Endothelial cell of umbilical vein (primary cell): Measurements from ENCODE around the gene PPCDC.

Experiments
- EZH2 ChIP-seq: IDR thresholded peaks from 2 replicates; pipeline ENCODE4 v1.6.1; 2012; ENCODE audit warnings: borderline replicate concordance, low read depth, mild to moderate bottlenecking, moderate library complexity, low read length, inconsistent platforms; ENCODE audit not compliant: severe bottlenecking
- JUN ChIP-seq: IDR thresholded peaks from 2 replicates; pipeline ENCODE4 v1.6.1; 2011; ENCODE audit warnings: borderline replicate concordance, low read depth; ENCODE audit not compliant: insufficient read length, insufficient read depth
- MYC ChIP-seq: IDR thresholded peaks from one replicate; pipeline ENCODE4 v1.6.1; 2011; ENCODE audit warnings: mild to moderate bottlenecking, low read depth, low read length
- POLR2A ChIP-seq: IDR thresholded peaks from 2 replicates; pipeline ENCODE4 v1.6.1; 2012; ENCODE audit warnings: low read depth, mild to moderate bottlenecking, control low read depth, low read length
- POLR2AphosphoS5 ChIP-seq: IDR thresholded peaks from 2 replicates; pipeline ENCODE4 v1.6.1; 2012; ENCODE audit warnings: low read depth, mild to moderate bottlenecking, control low read depth, low read length, moderate library complexity; ENCODE audit not compliant: insufficient read depth
- TF ChIP-seq, protein P1 (sequence below), 2 donors: IDR thresholded peaks; 1 replicate in 1 of 2; 2 replicates in 1 of 2; pipeline ENCODE4 v1.5.1; 2011; ENCODE audit warnings: low read length in 2 of 2, mild to moderate bottlenecking in 2 of 2, moderate library complexity in 2 of 2, control low read depth in 1 of 2, inconsistent platforms in 1 of 2, low read depth in 1 of 2; ENCODE audit not compliant: insufficient read depth in 1 of 2; ENCODE audit errors: extremely low read depth in 1 of 2
- TF ChIP-seq, protein P2 (sequence below): IDR thresholded peaks from 2 replicates; pipeline ENCODE4 v1.6.1; 2011; ENCODE audit not compliant: insufficient read depth, insufficient read length

DNA sequence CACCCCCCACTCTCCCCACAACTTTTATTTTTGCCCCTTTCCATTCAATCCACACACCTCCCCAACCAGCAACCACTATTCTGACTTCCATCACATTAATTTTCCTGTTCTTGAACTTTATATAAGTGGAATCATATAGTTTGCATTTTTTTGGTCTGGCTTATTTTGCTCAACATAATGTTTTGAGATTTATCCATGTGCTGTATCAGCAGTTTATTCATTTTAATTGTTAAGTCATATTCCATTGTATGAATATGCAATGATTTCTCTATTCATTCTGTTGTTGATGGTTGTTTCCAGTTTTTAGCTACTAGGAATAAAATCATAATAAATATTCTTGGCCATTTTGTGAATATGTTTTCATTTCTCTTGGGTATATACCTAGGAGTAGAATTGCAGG, 33.9 kb upstream of the PPCDC start:
- TF ChIP-seq, protein P1, sequence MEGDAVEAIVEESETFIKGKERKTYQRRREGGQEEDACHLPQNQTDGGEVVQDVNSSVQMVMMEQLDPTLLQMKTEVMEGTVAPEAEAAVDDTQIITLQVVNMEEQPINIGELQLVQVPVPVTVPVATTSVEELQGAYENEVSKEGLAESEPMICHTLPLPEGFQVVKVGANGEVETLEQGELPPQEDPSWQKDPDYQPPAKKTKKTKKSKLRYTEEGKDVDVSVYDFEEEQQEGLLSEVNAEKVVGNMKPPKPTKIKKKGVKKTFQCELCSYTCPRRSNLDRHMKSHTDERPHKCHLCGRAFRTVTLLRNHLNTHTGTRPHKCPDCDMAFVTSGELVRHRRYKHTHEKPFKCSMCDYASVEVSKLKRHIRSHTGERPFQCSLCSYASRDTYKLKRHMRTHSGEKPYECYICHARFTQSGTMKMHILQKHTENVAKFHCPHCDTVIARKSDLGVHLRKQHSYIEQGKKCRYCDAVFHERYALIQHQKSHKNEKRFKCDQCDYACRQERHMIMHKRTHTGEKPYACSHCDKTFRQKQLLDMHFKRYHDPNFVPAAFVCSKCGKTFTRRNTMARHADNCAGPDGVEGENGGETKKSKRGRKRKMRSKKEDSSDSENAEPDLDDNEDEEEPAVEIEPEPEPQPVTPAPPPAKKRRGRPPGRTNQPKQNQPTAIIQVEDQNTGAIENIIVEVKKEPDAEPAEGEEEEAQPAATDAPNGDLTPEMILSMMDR (IDR thresholded peaks at IDR 0.05; ENCODE audit: extremely low read depth in 1 of 2, insufficient read depth in 1 of 2, low read depth in 1 of 2, low read length in 2 of 2) = no peak
- no peak for TF ChIP-seq EZH2
- no peak for TF ChIP-seq POLR2A
- TF ChIP-seq POLR2AphosphoS5 = no peak
- TF ChIP-seq, protein P2, sequence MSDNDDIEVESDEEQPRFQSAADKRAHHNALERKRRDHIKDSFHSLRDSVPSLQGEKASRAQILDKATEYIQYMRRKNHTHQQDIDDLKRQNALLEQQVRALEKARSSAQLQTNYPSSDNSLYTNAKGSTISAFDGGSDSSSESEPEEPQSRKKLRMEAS = no peak
- no peak for TF ChIP-seq JUN
- no peak for TF ChIP-seq MYC
